ENCODE results near the gene ATF6. TPM values are rescaled to one million over a fixed set of nuclear protein-coding genes. Genes with fewer than 3 reads are reported as not detected.
A peak's percentile ranks its signal among the peaks of the same experiment; 100 is the strongest.

Gene ATF6
- total and polyA plus RNA-seq, 2 of the 4 experiments (the other 2 are of a cell fraction), result 12.2 to 17.6 TPM

DNA sequence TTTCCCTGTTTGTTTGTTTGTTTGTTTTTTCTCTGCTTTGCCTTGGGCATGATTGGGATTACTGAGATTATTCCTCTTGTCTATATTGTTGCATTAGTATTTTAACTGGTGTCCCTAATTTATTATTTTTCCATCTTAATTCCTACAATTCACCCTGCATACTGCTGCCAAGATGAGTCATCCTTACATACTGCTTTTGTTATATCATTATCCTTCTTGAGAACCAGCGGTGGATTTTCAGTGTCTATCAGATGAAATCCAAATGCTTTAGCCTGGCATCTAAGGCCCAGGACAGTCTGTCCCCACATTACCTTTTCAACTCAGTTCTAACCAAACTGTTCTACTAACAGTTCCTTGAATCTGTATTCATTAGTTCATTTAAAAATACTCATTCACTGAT, 155.9 kb downstream of the ATF6 start:
- Histone ChIP-seq H3K4me2 (ENCODE audit: low read depth, low read length) (no peak overlapping the region), H2AK5ac (ENCODE audit: low read depth, low read length) (no peak overlapping the region), H2BK20ac (ENCODE audit: low read depth, low read length) (no peak overlapping the region), H4K91ac (ENCODE audit: insufficient read depth, low read depth, low read length) (no peak overlapping the region), H2AK9ac (replicated peaks; ENCODE audit: low read depth, low read length, poor library complexity) (no peak overlapping the region), H2AFZ (replicated peaks; ENCODE audit: low read length, poor library complexity) (no peak overlapping the region), H3K56ac (ENCODE audit: extremely low read depth, insufficient read depth, low read length) (no peak overlapping the region), H4K20me1 (ENCODE audit: insufficient read depth, low read length) (no peaks in the 10 kb centered on the region), H3K36me3 (ENCODE audit: control insufficient read depth, insufficient read depth, low read length) (no peaks in the 10 kb centered on the region), H3K9me3 (ENCODE audit: control insufficient read depth, insufficient read depth, low read length) (no peaks in the 10 kb centered on the region), H2BK15ac (ENCODE audit: low read depth, low read length) (no peak overlapping the region), H3K4me3 (ENCODE audit: insufficient read depth, low read depth, low read length) (no peak overlapping the region), H4K5ac (ENCODE audit: low read depth, low read length) (no peak overlapping the region), H4K8ac (ENCODE audit: low read depth in 2 of 2, low read length in 2 of 2) (no peak overlapping the region), H3K14ac (replicated peaks; ENCODE audit: low read depth, low read length) (no peak overlapping the region), H3K27ac (ENCODE audit: insufficient read depth, low read length) (no peak overlapping the region), H2BK5ac (ENCODE audit: low read depth, low read length, poor library complexity, severe bottlenecking) (no peak overlapping the region), H3K27me3 (ENCODE audit: control insufficient read depth, insufficient read depth, low read length) (no peaks in the 10 kb centered on the region), H3K79me1 (ENCODE audit: low read depth in 1 of 2, low read length in 2 of 2) (peaks cover 0 to 3% of the 10 kb centered on the region in 2 experiments; a peak in 1 of 4 replicates), H3K4me1 (ENCODE audit: control insufficient read depth, insufficient read depth, low read length) (no peaks in the 10 kb centered on the region; the same call in 1 of the 2 replicates), H3K18ac (ENCODE audit: low read depth, low read length) (no peak overlapping the region), H2BK120ac (ENCODE audit: low read depth, low read length) (no peak overlapping the region), H3K23ac (ENCODE audit: low read depth, low read length) (no peak overlapping the region), H3K9ac (ENCODE audit: low read depth, low read length) (no peak overlapping the region), H3K4ac (ENCODE audit: low read depth, low read length) (no peak overlapping the region), H3K9me1 (ENCODE audit: insufficient read depth, low read length) (no peaks in the 10 kb centered on the region)
- CTCF ChIA-PET, result interaction anchor here (0.8 kb wide), 1 partner anchor 115 kb away, joined by 3 read pairs; no protein-coding TSS in a partner anchor
- ATAC-seq (ENCODE audit: low read depth) (peak; percentile 66), DNase-seq (peak; percentile 68)
- in situ Hi-C loops (cut with MboI; ENCODE audit: low sequenced_read_pairs), result no loop called here
- WGBS, 2 experiments (ENCODE audit: extremely low coverage in 2 of 2, insufficient read length in 1 of 2), result no CpG with 5 or more reads among the region's 1 CpG
- TF ChIP-seq RCOR1 (IDR thresholded peaks at IDR 0.05; ENCODE audit: insufficient replicate concordance, low read length) (no peak), CEBPB (IDR thresholded peaks at IDR 0.05; ENCODE audit: low read depth, low read length) (no peak), MXI1 (IDR thresholded peaks at IDR 0.05; ENCODE audit: borderline replicate concordance, low read depth, low read length) (no peak), FOS (IDR thresholded peaks at IDR 0.05; ENCODE audit: low read depth, low read length) (peak; percentile 66), CHD1 (IDR thresholded peaks at IDR 0.05; ENCODE audit: low read depth, low read length) (no peak)
- TF ChIP-seq, protein P1, sequence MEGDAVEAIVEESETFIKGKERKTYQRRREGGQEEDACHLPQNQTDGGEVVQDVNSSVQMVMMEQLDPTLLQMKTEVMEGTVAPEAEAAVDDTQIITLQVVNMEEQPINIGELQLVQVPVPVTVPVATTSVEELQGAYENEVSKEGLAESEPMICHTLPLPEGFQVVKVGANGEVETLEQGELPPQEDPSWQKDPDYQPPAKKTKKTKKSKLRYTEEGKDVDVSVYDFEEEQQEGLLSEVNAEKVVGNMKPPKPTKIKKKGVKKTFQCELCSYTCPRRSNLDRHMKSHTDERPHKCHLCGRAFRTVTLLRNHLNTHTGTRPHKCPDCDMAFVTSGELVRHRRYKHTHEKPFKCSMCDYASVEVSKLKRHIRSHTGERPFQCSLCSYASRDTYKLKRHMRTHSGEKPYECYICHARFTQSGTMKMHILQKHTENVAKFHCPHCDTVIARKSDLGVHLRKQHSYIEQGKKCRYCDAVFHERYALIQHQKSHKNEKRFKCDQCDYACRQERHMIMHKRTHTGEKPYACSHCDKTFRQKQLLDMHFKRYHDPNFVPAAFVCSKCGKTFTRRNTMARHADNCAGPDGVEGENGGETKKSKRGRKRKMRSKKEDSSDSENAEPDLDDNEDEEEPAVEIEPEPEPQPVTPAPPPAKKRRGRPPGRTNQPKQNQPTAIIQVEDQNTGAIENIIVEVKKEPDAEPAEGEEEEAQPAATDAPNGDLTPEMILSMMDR (conservative IDR thresholded peaks at IDR 0.05; ENCODE audit: low read depth, low read length), result no peak
- intact Hi-C loops (cut with micrococcal nuclease), result loop anchor here (5.0 kb wide), 1 partner anchor 40 kb away; no protein-coding TSS in a partner anchor
- POLR2A ChIA-PET (ENCODE audit: unreplicated experiment), result interaction anchor here (1.0 kb wide), 1 partner anchor 347 kb away, joined by 6 read pairs; no protein-coding TSS in a partner anchor
- BruUV-seq (replicated peaks), result no TSS peak
- dilution Hi-C loops (cut with HindIII; ENCODE audit: low sequenced_read_pairs, unreplicated experiment), result no loop called here
